NCI-H524 treated with DMSO at 0.1 percent for 48 hours (cell line): ENCODE data around the gene RPS17.
"Not testable (repeated sequence)": the region's sequence is repeated elsewhere in the genome, so short reads cannot be mapped to it uniquely, and the experiment has no call there.

Source experiments
- DNase-seq: peaks from one replicate; lab custom pipeline; 2025; lab: John Stamatoyannopoulos, UW

RPS17 gene

DNA sequence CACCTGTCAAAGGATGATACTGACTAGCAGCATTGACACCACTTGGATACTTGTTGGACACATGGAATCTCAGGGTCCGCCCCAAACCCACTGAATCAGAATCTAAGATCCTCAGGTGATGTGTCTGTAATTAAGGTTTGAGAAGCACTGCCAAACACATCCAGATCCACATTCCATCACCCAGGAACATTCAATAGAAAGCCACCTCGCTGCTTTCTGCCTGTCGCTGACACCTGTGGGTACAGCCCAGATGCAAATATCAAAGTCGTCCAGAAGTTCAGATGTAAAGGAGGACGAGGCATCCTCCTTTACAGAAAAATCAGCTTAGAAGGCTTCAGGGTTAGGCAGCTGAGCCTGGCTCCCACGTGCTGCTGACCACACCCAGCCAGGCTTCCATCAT is 5.2 kb upstream of the RPS17 start:
- DNase-seq, result no peak

DNA sequence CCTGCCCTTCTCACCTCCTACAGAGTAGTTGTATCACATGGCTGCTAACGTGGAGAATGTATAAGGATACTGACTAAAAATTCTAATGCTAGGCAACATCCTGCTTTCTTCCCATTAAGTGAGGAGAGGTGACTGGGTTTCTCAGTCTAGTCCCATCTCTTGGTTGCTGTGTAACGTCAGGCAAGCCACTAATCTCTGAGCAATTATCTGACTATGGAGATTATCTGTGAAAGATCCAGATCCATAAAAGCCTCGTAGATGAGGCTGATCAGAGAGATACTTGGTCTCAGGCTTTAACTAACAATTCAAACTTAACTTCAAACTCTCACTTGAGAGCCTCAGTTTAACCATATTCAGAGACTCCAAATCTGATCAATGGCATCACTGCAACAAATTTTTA is 4.7 kb upstream of the RPS17 start:
- DNase-seq, result no peak

DNA sequence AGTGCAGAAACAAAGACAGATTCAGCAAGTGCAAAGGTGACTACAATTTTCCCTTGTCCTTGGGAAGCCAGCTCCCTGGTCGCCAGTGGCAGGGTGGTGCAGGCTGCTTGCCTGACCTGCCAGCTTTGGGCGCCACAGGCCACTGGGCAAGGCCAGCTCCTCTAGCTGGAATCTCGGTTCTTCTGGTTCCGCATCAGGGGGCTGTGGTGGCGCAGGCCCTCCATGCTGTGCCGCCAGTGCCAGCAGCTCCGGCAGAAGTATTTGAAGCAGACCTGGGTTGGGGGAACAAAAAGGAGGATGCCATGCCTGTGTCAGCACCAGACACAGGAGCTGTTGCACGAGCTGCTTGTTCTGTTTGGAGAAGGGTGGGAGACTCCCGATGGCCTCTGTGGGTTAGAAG is 4.2 kb upstream of the RPS17 start:
- no peak for DNase-seq

DNA sequence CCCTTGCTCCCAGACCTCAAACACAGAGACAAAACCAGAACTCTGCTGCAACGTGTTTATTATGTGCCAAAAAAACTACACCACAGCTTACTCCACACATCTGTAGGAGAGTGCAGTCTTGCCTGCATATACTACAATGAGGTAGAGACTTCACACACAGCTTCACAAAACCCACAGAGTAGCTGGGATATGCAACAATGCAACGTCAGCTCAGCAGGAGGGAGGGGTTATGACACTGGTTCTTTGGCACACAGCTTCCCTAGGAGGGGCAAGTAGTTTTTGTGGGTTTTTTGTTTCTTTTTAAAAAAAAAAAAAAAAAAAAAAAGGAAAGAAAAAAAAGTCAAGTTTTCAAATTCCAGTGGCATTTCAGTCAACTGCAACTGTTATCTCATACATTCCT is 2.9 kb upstream of the RPS17 start:
- no peak for DNase-seq

DNA sequence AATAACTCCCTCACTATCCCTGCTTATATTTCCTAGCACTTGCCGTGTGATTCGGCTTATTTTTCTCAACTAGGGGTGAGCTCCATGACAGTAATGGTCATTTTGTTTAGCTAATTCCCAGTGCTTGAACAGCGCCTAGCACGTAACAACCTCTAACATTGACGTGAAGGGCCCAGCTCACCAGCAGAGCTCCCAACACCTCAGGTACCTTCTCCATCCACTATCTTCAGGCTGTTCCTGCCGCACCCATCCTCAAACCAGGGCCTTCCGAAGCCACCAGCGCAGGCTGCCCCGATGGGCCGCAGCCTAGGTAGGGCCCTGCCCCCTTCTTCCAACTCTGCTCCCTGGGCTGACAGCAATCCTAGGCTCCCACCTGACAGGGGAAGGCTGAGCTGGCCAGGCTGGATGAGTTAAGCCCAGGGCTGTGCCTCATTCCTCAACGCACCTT is 751 bp upstream of the RPS17 start:
- no peak for DNase-seq

DNA sequence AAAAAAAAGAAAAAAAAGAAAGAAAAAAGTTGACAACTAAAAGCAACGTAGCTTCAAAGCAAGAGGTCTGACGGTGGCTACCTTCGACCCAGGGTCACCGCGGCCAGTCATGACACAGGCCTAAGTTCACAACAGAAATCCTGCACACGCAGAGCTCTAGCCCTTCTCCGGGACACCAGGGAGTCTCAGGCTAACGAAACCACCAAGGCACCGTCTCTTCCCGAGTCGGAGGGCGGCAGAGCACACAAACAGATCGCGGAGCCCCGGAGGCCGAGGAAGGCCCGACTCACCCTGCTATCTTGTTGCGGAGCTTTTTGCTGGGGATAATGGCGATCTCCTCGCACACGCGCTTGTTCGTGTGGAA is 584 bp downstream of the RPS17 start:
- DNase-seq, result no peak

DNA sequence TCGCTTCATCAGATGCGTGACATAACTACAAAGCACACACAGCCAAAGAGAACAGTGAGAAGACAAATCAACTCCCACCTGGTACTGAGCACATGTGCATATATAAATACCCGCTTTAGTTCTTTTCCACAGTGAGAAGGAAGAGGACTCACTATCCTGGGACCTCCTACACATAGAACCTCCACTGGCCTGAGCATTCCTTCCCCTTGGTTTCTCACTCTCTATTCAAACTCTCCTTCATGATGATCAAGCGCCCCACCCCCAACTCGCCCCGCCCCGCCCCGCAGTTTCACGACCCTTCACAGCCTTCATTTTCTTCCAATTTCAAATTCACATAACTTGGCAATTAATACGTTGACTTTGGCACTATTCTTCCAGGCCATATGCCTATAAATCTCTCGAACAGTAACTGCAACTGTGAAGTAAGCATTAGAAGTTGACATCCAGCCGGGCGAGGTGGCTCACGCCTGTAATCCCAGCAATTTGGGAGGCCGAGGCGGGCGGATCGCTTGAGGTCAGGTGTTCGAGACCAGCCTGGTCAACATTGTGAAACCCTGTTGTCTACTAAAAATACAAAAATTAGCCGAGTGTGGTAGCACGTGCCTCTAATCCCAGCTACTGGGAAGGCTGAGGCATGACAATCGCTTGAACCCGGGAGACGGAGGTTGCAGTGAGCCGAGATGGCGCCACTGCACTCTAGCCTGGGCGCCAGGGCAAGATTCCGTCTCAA is 1.1 kb downstream of the RPS17 start:
- DNase-seq, result no peak

DNA sequence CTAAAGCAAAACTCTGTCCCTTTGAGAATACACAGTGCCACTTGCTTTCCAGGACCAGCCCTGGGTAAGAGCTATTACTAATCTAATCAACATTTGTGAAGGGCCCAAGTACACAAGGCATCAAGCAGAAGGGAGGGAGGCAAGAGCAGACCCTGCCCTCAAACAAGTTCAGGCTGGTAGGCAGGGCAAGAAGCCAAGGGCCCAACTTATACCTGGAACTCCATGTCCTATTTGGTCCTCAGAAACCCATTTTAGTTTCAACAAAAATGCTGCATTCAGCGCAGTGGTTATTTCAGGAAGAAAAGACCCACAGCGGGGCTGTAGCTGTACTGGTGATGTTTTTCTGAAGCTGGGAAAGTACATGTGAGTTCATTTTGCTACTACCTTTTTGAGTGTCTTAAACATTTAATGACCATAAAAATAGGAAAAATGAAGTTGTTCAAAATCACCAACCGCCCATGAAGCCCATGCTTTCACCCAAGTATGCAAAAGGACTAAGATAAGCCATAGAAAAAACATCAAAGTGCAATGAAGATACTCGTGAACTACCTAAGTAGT is 2.8 kb downstream of the RPS17 start:
- DNase-seq, result no peak

DNA sequence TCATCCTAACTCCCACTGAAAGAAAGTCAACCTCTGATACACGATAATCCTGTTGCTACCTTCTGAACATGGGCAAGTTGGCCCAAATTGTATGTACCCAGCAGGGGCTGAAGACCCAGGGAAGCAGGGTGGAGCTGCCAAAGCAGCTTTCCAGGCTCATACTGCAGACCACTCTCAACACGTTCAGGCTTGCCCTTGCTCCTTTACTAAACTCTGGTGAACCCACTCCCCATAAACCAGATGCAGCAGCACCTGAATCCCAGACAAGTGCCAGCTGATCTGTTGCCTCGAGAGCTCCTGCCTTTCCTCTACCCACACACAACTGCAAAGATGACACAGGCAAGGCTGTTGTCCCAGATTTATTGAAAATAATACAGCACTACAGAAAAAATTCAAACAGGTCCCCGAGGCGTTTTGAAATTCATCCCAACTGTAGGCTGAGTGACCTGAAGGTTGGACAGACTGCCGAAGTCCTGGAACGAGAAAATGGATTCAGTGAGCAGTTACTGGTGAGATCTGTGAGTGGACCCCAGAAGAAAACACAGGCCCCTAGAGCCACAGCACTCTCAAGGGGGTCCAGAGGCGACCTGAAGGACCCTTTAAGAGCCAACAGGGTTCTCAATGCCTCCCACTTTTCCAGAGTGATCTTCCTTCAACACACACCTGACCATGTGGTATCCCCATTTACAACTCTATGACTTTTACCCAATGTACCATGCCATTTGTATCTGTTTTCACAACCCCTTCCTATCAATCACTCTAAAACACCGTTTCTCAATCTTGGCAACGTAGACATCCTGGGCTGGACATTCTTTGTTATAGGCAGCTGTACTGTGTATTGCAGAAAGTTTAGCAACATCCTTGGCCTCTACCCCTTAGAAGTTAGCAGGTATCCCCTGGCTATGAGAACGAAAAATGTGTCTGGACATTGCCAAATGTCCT is 3.6 kb downstream of the RPS17 start:
- DNase-seq, result no peak

DNA sequence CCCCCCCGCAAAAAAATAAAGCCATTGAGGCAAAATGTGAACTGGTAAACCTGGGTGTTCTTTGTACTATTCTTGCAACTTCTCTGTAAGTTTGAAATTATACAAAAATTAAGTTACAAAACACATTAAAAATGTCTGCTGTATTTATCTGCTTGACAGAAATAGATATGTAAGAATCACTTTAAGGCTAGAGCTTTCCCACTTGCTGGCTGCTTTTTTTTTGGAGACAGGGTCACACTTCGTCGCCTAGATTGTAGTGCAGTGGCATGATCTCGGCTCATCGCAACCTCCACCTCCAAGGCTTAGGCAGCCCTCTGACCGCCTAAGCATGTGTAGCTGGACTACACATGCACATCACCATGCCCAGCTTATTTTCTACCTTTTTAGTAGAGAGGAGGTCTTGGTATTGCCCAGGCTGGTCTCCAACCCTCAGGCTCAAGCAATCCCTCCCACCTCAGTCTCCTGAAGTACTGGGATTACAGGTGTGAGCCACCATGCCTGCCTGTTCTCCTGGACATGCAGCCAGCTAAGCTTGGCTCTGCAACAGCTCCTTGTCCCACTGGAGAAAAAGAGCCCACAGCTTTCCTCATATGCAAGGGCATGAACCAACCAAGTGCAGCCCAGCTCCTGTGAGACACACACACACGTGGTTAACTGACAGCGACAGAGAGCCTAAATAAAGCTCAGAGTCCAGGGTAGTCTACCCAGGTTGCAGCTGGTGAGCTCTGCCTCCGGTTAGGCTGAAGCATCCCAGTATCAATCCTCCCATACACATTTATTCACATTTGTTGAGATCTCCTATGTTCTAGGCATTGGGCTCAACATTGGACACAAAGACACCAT is 4.5 kb downstream of the RPS17 start:
- no peak for DNase-seq

DNA sequence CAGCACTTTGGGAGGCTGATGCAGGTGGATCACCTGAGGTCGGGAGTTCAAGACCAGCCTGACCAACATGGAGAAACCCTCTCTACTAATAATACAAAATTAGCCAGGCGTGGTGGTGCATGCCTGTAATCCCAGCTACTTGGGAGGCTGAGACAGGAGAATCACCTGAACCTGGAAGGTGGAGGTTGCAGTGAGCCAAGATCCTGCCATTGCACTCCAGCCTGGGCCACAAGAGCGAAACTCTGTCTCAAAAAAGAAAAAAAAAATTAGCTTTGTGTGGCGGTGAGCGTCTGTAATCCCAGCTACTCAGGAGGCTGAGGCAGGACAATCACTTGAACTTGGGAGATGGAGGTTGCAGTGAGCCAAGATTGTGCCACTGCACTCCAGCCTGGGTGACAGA is 5.1 kb downstream of the RPS17 start:
- not testable (repeated sequence) for DNase-seq

DNA sequence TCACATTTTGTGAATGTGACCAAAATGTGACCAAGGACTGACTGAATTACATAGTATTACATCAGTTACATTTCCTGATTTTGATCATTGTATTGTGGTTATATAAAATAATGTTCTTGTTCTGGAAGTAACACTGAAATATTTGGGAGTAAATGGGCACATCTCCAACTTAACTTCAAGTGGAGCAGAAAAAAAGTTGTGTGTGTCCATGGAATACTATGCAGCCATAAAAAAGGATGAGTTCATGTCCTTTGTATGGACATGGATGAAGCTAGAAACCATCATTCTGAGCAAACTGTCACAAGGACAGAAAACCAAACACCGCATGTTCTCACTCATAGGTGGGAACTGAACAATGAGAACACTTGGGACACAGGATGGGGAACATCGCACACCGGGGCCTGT is 5.8 kb downstream of the RPS17 start:
- DNase-seq, result not testable (repeated sequence)

DNA sequence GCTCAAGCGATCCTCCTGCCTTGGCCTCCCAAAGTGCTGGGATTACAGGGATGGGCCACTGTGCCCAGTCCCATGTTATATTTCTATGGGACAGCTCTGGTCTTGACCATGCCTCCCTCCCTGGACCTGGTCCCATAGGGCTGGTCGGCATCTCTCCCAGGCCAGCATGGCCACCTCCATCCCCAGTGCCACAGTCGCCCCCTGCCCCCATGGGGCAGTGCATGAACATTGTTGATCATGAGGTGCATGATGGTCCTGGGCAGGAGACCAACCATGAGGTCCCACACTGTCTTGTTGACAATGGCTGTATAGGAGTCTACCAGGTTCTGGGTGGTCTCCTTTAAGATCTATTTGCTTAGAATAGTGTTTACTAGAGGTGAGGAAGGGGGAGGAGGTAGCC is 6.5 kb downstream of the RPS17 start:
- no peak for DNase-seq

DNA sequence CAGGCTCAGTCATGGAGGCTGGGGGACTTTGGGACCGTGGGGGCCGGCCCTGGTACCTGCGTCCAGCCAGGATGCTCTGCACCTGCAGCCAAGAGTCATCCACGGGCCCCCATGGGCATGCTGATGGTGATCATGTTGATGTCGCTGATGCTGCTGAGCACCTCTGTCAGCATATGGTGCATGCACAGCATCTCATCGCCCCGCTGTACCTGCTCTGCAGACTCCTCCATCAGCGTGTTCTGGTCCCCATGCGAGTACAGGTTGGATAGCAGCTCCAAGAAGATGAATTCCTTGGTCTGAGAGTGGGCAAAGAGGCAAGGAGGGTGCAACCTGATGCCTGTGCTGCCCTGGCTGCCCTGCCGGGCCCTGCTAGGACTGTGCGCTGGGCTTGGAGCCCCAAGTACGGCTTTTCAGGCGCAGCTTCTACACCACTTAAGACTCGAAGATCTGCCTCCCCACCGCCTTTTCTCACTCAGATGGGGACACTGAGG is 7.2 kb downstream of the RPS17 start:
- no peak for DNase-seq

DNA sequence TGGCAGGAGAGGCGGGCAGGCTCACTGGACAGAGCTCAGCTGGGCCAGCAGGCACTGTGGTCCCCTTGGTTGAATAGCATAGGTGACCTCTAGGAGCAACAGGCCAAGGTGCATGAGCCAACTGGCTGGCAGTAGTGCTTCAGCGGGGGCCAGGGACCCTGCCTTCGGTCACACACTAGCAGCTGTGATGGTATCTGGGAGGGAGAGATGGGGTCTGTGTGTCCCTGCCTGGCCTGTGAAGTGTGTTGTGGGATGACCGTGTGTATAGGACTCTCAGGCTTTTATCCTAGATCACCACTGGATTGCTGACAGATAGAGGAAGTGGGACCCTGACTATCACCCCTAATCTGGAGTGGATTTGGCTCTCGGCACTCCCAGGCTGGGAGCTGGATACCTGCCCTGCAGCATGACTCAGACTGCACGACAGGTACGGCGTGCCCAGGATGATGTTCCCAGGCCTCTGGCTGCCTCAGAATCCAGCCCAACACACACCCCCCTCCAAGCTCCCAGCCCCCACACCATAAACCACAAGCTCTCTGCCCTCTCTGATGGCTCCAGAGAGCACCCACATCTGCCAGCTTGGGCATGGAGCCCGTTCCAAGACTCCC is 7.8 kb downstream of the RPS17 start:
- no peak for DNase-seq

DNA sequence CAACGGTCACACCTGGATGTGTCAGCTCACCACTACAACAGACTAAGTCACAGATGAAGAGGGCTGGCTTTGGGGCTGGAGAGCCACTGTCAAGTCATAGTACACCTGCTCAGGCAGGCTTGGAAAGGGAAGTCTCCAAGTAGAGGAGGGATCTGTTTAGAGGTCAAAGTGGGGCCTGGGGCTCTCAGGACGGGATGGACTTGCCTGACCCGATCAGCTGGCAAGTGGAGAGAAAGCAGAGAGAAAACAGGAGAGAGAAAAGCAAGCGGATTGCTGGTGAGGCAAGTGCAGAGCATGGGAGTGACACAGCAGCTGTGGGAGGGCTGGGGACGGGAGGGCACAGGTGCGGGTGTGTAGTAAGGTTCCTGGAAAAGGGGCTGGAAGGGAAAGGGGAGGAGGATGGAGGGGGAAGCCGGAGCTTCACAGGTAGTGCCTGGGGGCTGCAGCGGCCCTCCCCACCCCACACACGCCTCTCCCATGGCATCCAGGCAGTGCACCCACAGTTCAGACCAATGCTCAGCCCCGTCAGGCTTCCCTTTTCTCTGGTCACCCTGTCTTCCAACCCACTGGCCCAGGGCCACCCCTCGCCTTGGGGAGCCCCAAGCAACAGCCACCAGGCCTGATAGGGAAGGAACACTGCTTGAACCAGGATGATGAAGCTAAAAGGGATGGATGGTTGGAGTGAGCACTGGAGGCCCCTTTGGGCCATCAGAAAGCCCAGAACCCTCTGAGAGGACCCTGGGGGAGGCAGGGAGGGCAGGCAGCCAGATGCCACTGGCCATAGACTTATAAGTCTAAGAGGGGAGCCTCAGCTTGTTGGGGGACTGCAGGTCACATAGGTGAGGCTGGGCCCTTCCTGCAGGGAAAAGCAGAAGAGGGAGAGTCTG is 8.5 kb downstream of the RPS17 start:
- DNase-seq, result no peak

DNA sequence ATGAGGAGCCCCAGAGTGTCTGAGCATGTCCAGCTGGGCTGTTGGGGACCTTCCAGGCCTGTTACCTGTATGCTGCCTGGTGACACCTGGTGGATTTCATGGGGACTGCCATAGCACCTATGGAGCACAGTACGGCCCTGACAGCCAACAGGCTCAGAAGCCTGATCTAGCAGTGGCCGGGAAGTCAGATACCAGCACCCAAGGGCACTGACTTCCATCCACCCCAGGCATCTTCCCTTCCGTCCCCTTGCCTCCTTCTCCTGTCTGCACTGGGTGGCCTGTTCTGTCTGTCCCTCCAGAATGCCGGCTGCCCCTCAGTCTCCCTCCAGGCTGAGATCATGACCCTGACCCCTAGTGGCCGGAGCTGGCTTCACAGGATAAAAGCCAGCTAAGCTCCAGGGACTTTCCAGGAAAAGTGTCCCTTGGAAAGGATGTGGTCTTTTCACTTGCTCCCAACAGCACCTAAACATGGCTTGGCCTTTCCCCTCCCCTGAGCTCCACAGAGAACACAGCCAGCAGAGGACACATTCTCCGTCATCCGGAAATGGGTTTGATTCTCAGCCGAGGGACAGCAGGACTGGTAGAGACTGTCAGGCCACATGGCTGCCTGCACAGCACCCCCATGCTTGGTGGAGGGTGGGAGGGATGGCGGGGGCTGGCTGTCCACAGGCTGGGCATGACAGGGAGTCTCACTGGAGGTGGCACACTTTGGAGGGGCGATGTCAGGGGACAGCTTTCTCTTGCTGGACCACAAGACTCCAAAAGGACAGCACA is 9.5 kb downstream of the RPS17 start:
- no peak for DNase-seq

DNA sequence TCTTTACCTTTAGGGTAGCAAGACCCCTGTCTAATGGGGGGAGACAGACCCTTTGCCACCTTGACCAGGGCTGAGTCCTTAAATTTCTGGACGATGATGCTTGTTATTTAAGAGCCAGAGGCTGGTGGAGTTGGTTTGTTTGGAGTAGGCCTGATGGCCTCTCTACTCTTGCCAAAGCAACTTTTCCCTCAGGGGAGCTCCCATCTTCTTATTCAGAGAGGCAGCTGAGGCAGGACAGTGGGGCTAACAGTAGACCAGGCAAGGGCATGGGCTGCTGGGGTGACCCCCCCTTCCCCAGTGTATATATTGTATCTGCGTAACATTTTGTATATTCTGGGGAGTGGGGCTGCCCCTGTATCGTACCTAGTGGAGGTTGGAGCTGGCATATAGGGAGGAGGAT is 10.3 kb downstream of the RPS17 start:
- DNase-seq, result no peak

DNA sequence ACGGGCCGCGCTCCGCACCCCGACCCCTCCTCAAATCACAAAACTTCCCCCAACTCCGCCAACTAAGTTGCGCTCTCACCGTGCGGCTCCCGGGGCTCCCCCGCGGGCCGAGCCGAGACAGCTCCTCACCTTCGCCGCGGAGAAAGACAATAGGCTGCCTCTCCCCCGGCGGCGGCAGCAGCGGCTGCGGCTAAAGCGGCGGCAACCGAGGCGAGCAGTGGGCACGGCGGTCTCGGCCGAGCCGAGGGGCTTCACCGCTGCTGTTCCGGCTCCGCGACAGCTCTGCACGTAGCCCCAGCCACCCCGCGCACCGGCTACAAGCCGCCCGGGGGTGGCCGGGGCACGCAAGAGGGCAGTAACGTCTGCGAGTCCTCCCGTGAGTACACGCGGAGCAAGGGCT is 26.7 kb downstream of the RPS17 start:
- DNase-seq, result not testable (repeated sequence)

DNA sequence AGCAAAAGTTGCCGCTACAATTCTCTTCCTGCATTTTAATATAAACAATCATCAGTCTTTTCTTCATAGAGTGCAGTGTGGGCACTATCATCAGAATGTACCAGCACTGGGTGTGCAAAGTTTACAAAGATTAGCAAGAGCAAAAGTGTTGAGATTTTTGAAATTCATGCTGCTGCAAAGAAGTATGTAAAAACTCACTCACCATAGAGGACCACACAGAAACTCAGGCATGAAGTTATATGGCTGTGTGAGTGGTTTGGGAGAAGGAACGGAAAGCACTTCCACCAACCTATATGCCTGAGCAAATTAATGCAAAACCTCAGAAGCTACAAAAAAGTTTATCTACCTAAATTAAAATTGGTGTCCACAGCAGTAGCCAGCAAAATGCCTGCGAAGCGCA is 32.6 kb downstream of the RPS17 start:
- DNase-seq, result not testable (repeated sequence)
